Measurements from ENCODE around the gene KLHDC10.
"Not testable (repeated sequence)": the region's sequence is repeated elsewhere in the genome, so short reads cannot be mapped to it uniquely, and the experiment has no call there.

The KLHDC10 gene

DNA sequence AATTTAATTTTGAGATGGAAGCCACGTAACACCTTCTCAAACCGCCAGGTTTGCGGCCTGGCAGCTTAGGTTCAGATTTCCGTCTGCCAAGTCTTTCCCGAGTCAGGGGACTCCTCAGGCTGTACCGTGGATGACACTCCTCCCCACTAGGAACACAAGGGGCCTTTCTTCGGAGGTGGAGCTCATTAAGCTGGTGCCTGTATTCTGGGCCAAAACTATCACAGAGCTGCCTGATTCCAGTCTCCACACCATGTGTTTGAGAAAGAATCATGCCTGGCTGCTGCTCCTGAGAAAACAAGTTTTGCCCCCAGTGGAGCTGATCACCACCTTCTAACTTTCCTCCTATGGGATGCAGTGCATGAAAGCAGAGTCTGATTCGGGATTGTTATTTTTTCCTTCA, 90.1 kb downstream of the KLHDC10 start:
- no peak for DNase-seq

DNA sequence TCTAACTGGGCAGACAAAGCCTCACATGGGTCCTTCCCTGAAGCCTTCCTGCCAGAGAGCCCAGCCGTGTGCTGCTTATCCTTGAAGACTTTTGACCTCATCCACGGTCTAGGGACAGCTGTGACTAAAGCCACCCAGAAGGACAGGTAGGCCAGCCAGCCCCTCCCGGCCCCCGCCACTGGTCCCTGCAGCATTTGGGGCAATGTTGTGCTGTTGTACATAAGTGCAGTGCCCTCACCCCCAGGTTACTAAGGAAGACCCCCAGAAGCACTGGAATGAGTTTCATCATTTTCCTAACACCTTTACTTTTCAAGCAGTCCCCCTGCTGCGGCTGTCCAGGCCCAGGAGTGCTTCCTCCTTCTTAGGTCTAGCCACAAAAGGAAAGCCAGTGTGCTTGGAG, 91.9 kb downstream of the KLHDC10 start:
- DNase-seq, result no peak

DNA sequence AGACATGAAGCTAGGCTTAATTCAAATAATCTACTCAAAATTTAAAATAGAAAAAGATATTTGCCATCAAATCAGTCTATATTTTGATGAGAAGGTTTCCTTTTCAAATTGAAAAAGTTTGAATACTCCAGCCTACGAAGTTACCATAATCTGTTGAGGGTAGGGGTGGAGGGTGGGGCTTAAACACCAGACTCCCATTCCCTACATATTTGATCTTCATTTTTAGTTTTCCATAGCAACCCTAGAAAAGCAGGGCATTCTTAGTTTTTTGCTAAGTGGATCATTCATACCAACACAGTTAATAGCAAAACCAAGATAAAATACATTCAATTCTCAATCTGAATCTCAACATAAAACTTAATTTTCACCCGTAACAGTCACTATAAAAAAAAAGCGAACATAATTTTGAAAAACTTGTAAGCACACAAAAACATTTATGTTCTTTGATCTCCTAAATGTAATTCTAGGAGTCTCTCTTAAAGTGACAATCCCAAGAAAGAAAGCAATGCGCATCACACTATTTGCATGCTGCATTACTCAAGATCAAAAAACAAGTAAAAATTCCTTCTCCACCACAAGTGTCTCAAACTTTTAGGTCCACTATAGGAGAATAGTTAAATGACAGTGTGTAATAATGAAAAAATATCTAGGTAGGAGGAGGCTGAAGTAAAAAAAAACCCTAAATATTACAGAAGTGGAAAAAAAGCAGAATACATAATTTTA, 104.1 kb downstream of the KLHDC10 start:
- DNase-seq, result no peak

- DNase-seq, result no peak
These were observed 107.9 kb downstream of the KLHDC10 start for GRCh38 chr7:130178251-130178650.

GRCh38 chr7:130179631-130180030, 109.3 kb downstream of the KLHDC10 start:
- DNase-seq, result no peak

DNA sequence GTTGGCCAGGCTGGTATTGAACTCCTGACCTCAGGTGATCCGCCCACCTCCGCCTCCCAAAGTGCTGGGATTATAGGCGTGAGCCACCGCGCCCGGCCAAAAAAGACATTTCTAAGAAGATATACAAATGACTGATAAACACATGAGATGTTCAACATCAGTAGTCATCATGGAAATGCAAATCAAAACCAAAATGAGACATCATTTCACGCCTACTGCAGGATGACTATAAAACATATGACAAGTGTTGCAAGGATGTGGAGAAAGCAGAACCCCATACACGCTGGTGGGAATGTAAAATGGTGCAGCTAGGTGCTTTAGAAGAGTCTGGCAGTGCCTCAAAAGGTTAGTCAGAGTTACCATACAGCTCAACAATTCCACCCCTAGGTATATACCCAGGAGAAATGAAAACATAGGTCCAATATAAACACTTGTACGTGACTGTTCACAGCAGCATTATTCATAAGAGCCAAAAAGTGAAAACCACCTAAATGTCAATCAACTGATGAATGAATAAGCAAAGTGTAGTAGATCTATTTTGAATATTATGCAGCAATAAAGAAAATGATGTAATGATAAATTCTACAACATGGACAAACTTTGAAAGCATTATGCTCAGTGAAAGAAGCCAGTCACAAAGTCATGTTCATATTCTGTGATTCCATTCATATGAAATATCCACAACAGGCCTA, 110.4 kb downstream of the KLHDC10 start:
- no peak for DNase-seq

GRCh38 chr7:130181263-130181605, 110.9 kb downstream of the KLHDC10 start:
- no peak for DNase-seq

- no peak for DNase-seq
These were observed 112.7 kb downstream of the KLHDC10 start for GRCh38 chr7:130182990-130183389.

DNA sequence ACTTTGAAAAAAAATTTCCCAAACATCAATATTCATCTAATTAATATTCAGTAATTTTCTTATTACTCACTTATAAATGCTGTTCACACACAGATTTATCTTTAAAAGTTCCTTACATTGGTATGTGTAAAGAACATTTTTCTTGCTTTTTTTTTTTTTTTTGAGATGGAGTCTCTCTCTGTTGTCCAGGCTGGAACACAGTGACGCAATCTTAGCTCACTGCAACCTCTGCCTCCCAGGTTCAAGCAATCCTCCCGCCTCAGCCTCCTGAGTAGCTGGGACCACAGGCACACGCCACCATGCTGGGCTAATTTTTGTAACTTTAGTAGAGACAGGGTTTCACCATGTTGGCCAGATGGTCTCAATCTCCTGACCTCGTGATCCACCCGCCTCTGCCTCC, 114.0 kb downstream of the KLHDC10 start:
- DNase-seq, result not testable (repeated sequence)

All from retina (tissue), 1 donor.